Activated CD8-positive, alpha-beta T cell treated with anti-CD3 and anti-CD28 coated beads for 36 hours (primary cell): Measurements from ENCODE around the gene BEAN1. TPM values are rescaled to one million over a fixed set of nuclear protein-coding genes. Genes with fewer than 3 reads are reported as not detected.

Experiments
- ATAC-seq: fragments of 200-7000 bp; cut with Tn5 transposase; one replicate; pipeline ENCODE4 v1.10.0; 2021; ENCODE audit warnings: mild to moderate bottlenecking, moderate library complexity
- CTCF ChIA-PET: fragments of 350-600 bp; sonication (Branson Sonifier 250); formaldehyde crosslinking; loops from one replicate; lab custom pipeline; 2021; ENCODE audit warnings: antibody characterized with exemption; lab: Charles Lee
- POLR2A ChIA-PET: fragments of 350-600 bp; sonication (Branson Sonifier 250); formaldehyde crosslinking; loops from one replicate; lab custom pipeline; 2021; ENCODE audit warnings: antibody characterized with exemption; lab: Charles Lee
- DNase-seq: peaks from one replicate; pipeline ENCODE4 v3.0.0-alpha.2; 2020
- H3K27ac Mint-ChIP-seq: one replicate; pipeline ENCODE4 v1.8.0; 2021; ENCODE audit warnings: mild to moderate bottlenecking, mixed read lengths
- H3K27me3 Mint-ChIP-seq: one replicate; pipeline ENCODE4 v1.8.0; 2021; ENCODE audit warnings: mixed read lengths
- H3K36me3 Mint-ChIP-seq: one replicate; pipeline ENCODE4 v1.8.0; 2021; ENCODE audit warnings: low read depth, mixed read lengths
- H3K4me1 Mint-ChIP-seq: one replicate; pipeline ENCODE4 v1.8.0; 2021; ENCODE audit warnings: low read depth, mixed read lengths
- H3K4me3 Mint-ChIP-seq: one replicate; pipeline ENCODE4 v1.8.0; 2021; ENCODE audit warnings: mild to moderate bottlenecking, moderate library complexity, mixed read lengths
- H3K9me3 Mint-ChIP-seq: one replicate; pipeline ENCODE4 v1.8.0; 2021; ENCODE audit warnings: mixed read lengths
- CTCF ChIP-seq: fragments of 200-600 bp; IDR thresholded peaks from one replicate; pipeline ENCODE4 v1.8.0; 2022; ENCODE audit warnings: antibody characterized with exemption, mild to moderate bottlenecking
- intact Hi-C: fragments of 100-400 bp; cut with micrococcal nuclease; formaldehyde crosslinking; loops from one replicate; pipeline ENCODE4 v1.10.0; 2022
- total RNA-seq, 2 experiments: library from RNA; stranded (reverse); gene quantifications; one replicate each; pipeline ENCODE4 v1.2.3, GENCODE V29; 2021

The BEAN1 gene
- total RNA-seq, 2 experiments from 2014 or later = not detected

- Mint-ChIP-seq H3K9me3 (no peaks in the 10 kb centered on the region), H3K27me3 (peaks cover 3% of the 10 kb centered on the region), H3K4me3 (no peak overlapping the region), H3K36me3 (no peaks in the 10 kb centered on the region), H3K4me1 (no peaks in the 10 kb centered on the region), H3K27ac (no peak overlapping the region)
- intact Hi-C loops = no loop called here
- ATAC-seq (no peak), DNase-seq (no peak)
- CTCF ChIA-PET = interaction anchor here (0.9 to 2.6 kb wide), 8 partner anchors 9 to 153 kb away, joined by 3 to 10 read pairs (median 4); no protein-coding TSS in a partner anchor
- POLR2A ChIA-PET = interaction anchor here (1.0 kb wide), 1 partner anchor 18 kb away, joined by 3 read pairs; no protein-coding TSS in a partner anchor
- no peak for TF ChIP-seq CTCF
Observed at GRCh38 chr16:66455970-66456369, 28.9 kb downstream of the BEAN1 start.

GRCh38 chr16:66457888-66458287 lies 30.8 kb downstream of the BEAN1 start:
- CTCF ChIA-PET = interaction anchor here (1.3 kb wide), 1 partner anchor 54 kb away, joined by 3 read pairs; no protein-coding TSS in a partner anchor
- no peak overlapping the region for H3K27ac Mint-ChIP-seq
- intact Hi-C loops = no loop called here
- DNase-seq = no peak
- POLR2A ChIA-PET = no interaction called here
- no peak for TF ChIP-seq CTCF
- H3K36me3 Mint-ChIP-seq = no peaks in the 10 kb centered on the region
- no peak for ATAC-seq
- no peaks in the 10 kb centered on the region for H3K4me1 Mint-ChIP-seq
- no peaks in the 10 kb centered on the region for H3K9me3 Mint-ChIP-seq
- no peak overlapping the region for H3K4me3 Mint-ChIP-seq
- H3K27me3 Mint-ChIP-seq = peaks cover 8% of the 10 kb centered on the region

GRCh38 chr16:66458292-66458691 lies 31.2 kb downstream of the BEAN1 start:
- no peaks in the 10 kb centered on the region for H3K9me3 Mint-ChIP-seq
- no peak for DNase-seq
- ATAC-seq = no peak
- no peaks in the 10 kb centered on the region for H3K36me3 Mint-ChIP-seq
- intact Hi-C loops = no loop called here
- no peak overlapping the region for H3K4me3 Mint-ChIP-seq
- H3K27me3 Mint-ChIP-seq = peaks cover 11% of the 10 kb centered on the region
- POLR2A ChIA-PET = no interaction called here
- H3K4me1 Mint-ChIP-seq = no peaks in the 10 kb centered on the region
- CTCF ChIA-PET = interaction anchor here (1.3 kb wide), 1 partner anchor 54 kb away, joined by 3 read pairs; no protein-coding TSS in a partner anchor
- no peak overlapping the region for H3K27ac Mint-ChIP-seq
- TF ChIP-seq CTCF = no peak

- Mint-ChIP-seq H3K9me3 (no peaks in the 10 kb centered on the region), H3K27me3 (peaks cover 14% of the 10 kb centered on the region), H3K4me3 (no peak overlapping the region), H3K27ac (no peak overlapping the region), H3K4me1 (peaks cover 1% of the 10 kb centered on the region), H3K36me3 (no peaks in the 10 kb centered on the region)
- DNase-seq = no peak
- CTCF ChIA-PET = interaction anchor here (1.4 kb wide), 1 partner anchor 25 kb away, joined by 3 read pairs; no protein-coding TSS in a partner anchor
- no peak for ATAC-seq
- POLR2A ChIA-PET = interaction anchor here (0.6 kb wide), 1 partner anchor 46 kb away, joined by 3 read pairs; no protein-coding TSS in a partner anchor
- no peak for TF ChIP-seq CTCF
- intact Hi-C loops = no loop called here
Observed at GRCh38 chr16:66458853-66459252, 31.8 kb downstream of the BEAN1 start.

GRCh38 chr16:66459878-66460277 lies 32.8 kb downstream of the BEAN1 start:
- Mint-ChIP-seq H3K4me3 (no peak overlapping the region), H3K27me3 (peaks cover 16% of the 10 kb centered on the region)
- CTCF ChIA-PET = interaction anchor here (1.4 kb wide), 1 partner anchor 24 kb away, joined by 3 read pairs; no protein-coding TSS in a partner anchor

More at GRCh38 chr16:66459878-66460277, 32.8 kb downstream of the BEAN1 start:
- DNase-seq (no peak), ATAC-seq (no peak)
- Mint-ChIP-seq H3K36me3 (no peaks in the 10 kb centered on the region), H3K9me3 (no peaks in the 10 kb centered on the region), H3K27ac (no peak overlapping the region), H3K4me1 (peaks cover 4% of the 10 kb centered on the region)
- POLR2A ChIA-PET = no interaction called here
- no peak for TF ChIP-seq CTCF
- intact Hi-C loops = no loop called here
